NCI-H2196 treated with DMSO at 0.1 percent for 48 hours (cell line): Measurements from ENCODE around the gene RASIP1.

Source experiments
- DNase-seq: peaks from one replicate; lab custom pipeline; 2025; ENCODE audit not compliant: unreplicated experiment; lab: John Stamatoyannopoulos, UW

RASIP1 gene

GRCh38 chr19:48676487-48676886 is 63.9 kb downstream of the RASIP1 start:
- no peak for DNase-seq

- peak; percentile 81 for DNase-seq
Measured at GRCh38 chr19:48674921-48675824, 65.2 kb downstream of the RASIP1 start.

GRCh38 chr19:48674216-48674809 is 66.1 kb downstream of the RASIP1 start:
- DNase-seq, result no peak

- DNase-seq, result no peak
Measured at GRCh38 chr19:48673436-48674100, 66.8 kb downstream of the RASIP1 start.

- DNase-seq, result no peak
Measured at GRCh38 chr19:48672994-48673393, 67.4 kb downstream of the RASIP1 start, which contains the start of gene NTN5. NTN5 (minus strand) TSS chr19:48673017; CDS start chr19:48670986, 2,031 bp downstream.

GRCh38 chr19:48671446-48671995 is 68.9 kb downstream of the RASIP1 start:
- no peak for DNase-seq

- no peak for DNase-seq
Measured at GRCh38 chr19:48670699-48671445, 69.5 kb downstream of the RASIP1 start.
